Measurements from ENCODE around the gene IDH3A.

DNA sequence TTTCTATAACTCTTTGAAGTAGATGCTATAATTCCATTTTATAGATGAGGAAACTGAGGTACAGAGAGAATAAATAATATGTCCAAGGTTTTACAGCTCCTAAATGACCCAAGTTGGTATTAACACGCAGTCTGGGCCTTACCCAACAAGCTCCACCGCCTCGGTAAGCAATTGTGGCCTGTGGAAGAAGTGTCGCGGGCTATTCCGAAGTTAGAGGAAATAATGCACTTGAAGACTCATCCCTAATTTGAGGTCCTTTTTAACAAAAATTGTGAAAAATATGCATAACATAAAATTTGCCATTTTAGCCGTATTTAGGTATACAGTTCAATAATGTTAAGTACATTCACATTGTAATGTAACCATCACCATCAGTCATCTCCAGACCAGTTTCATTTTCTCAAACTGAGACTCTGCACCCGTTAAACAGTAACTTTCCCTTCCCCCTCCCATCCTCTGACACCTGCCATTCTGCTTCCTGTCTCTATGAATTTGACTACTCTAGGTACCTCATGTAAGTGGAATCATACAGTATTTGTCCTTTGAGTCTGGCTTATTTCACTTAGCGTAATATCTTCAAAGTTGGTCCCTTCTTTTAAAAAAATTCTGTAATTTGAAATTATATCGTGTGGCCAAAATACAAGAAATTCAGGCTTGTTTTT is 18.2 kb downstream of the IDH3A start:
- TF ChIP-seq CTCF (IDR thresholded peaks at IDR 0.05) (no peak), POLR2A (IDR thresholded peaks at IDR 0.05) (no peak)
